Measurements from ENCODE around the gene IGSF21.

The IGSF21 gene

GRCh38 chr1:18174037-18174436 is 66.4 kb downstream of the IGSF21 start:
- in situ Hi-C loops (cut with HindIII; ENCODE audit: low sequenced_read_pairs) = no loop called here

- in situ Hi-C loops (cut with HindIII; ENCODE audit: low sequenced_read_pairs) = no loop called here
Measured at GRCh38 chr1:18175051-18175450, 67.5 kb downstream of the IGSF21 start.

GRCh38 chr1:18175530-18176377 is 68.2 kb downstream of the IGSF21 start:
- in situ Hi-C loops (cut with HindIII; ENCODE audit: low sequenced_read_pairs) = no loop called here

GRCh38 chr1:18176619-18177018 is 69.0 kb downstream of the IGSF21 start:
- in situ Hi-C loops (cut with HindIII; ENCODE audit: low sequenced_read_pairs) = no loop called here

GRCh38 chr1:18178111-18178510 is 70.5 kb downstream of the IGSF21 start:
- in situ Hi-C loops (cut with HindIII; ENCODE audit: low sequenced_read_pairs) = no loop called here

- in situ Hi-C loops (cut with HindIII; ENCODE audit: low sequenced_read_pairs) = no loop called here
Measured at GRCh38 chr1:18179009-18179408, 71.4 kb downstream of the IGSF21 start.

GRCh38 chr1:18182398-18183160 is 75.0 kb downstream of the IGSF21 start:
- in situ Hi-C loops (cut with HindIII; ENCODE audit: low sequenced_read_pairs) = no loop called here

GRCh38 chr1:18183533-18183932 is 75.9 kb downstream of the IGSF21 start:
- in situ Hi-C loops (cut with HindIII; ENCODE audit: low sequenced_read_pairs) = no loop called here

- in situ Hi-C loops (cut with HindIII; ENCODE audit: low sequenced_read_pairs) = no loop called here
Measured at GRCh38 chr1:18187054-18187453, 79.5 kb downstream of the IGSF21 start.

GRCh38 chr1:18188820-18189517 is 81.4 kb downstream of the IGSF21 start:
- in situ Hi-C loops (cut with HindIII; ENCODE audit: low sequenced_read_pairs) = no loop called here

GRCh38 chr1:18190598-18190997 is 83.0 kb downstream of the IGSF21 start:
- in situ Hi-C loops (cut with HindIII; ENCODE audit: low sequenced_read_pairs) = no loop called here

- in situ Hi-C loops (cut with HindIII; ENCODE audit: low sequenced_read_pairs) = no loop called here
Measured at GRCh38 chr1:18191037-18191436, 83.4 kb downstream of the IGSF21 start.

GRCh38 chr1:18191481-18192155 is 84.0 kb downstream of the IGSF21 start:
- in situ Hi-C loops (cut with HindIII; ENCODE audit: low sequenced_read_pairs) = no loop called here

GRCh38 chr1:18192182-18192581 is 84.6 kb downstream of the IGSF21 start:
- in situ Hi-C loops (cut with HindIII; ENCODE audit: low sequenced_read_pairs) = no loop called here

GRCh38 chr1:18192974-18193373 is 85.4 kb downstream of the IGSF21 start:
- in situ Hi-C loops (cut with HindIII; ENCODE audit: low sequenced_read_pairs) = no loop called here

GRCh38 chr1:18197299-18197698 is 89.7 kb downstream of the IGSF21 start:
- in situ Hi-C loops (cut with HindIII; ENCODE audit: low sequenced_read_pairs) = no loop called here

GRCh38 chr1:18198260-18198659 is 90.7 kb downstream of the IGSF21 start:
- in situ Hi-C loops (cut with HindIII; ENCODE audit: low sequenced_read_pairs) = no loop called here

GRCh38 chr1:18199462-18199861 is 91.9 kb downstream of the IGSF21 start:
- in situ Hi-C loops (cut with HindIII; ENCODE audit: low sequenced_read_pairs) = no loop called here

GRCh38 chr1:18200136-18200717 is 92.6 kb downstream of the IGSF21 start:
- in situ Hi-C loops (cut with HindIII; ENCODE audit: low sequenced_read_pairs) = no loop called here

GRCh38 chr1:18200918-18201317 is 93.3 kb downstream of the IGSF21 start:
- in situ Hi-C loops (cut with HindIII; ENCODE audit: low sequenced_read_pairs) = no loop called here
